HepG2 (cell line): ENCODE results near the gene PRODH. TPM values are rescaled to one million over a fixed set of nuclear protein-coding genes. Genes with fewer than 3 reads are reported as not detected.
"Not testable (repeated sequence)": the region's sequence is repeated elsewhere in the genome, so short reads cannot be mapped to it uniquely, and the experiment has no call there.

Experiments
- ATAC-seq: fragments of 200-7000 bp; cut with Tn5 transposase; 3 replicates; pipeline ENCODE4 v1.9.1; 2020; ENCODE audit warnings: mild to moderate bottlenecking, moderate library complexity
- BruUV-seq: library from RNA; stranded (reverse); fragments of 400-500 nt; replicated peaks from 2 replicates; lab custom pipeline; 2021; lab: Mats Ljungman, UMichigan
- CTCF ChIA-PET: fragments of 300-600 bp; formaldehyde crosslinking; extraction: SDS; loops from one replicate; lab custom pipeline; 2021; ENCODE audit warnings: low total read pairs, inconsistent platforms, low intra/inter-chr PET ratio; lab: Yijun Ruan, JAX
- POLR2A ChIA-PET: fragments of 350-600 bp; sonication (Branson Sonifier 250); formaldehyde crosslinking; loops from one replicate; lab custom pipeline; 2020; ENCODE audit warnings: antibody characterized with exemption, inconsistent platforms; lab: Yijun Ruan, JAX
- DNase-seq: peaks from one replicate; pipeline ENCODE4 v3.0.0-alpha.2; 2015; ENCODE audit warnings: low spot score
- FAIRE-seq: peaks from 3 replicates; lab custom pipeline; 2011; peaks lifted over from hg19 to GRCh38; lab: Jason Lieb, UNC
- H2AFZ ChIP-seq: one replicate; pipeline ENCODE4 v1.6.1; 2011; ENCODE audit warnings: low read length, inconsistent platforms
- H3K27ac ChIP-seq: fragments of 300-600 bp; 3 replicates; pipeline ENCODE4 v1.8.0; 2011; ENCODE audit warnings: mixed run types, mild to moderate bottlenecking, mixed read lengths, low read length, inconsistent platforms; ENCODE audit not compliant: insufficient read depth; ENCODE audit errors: extremely low read length
- H3K27me3 ChIP-seq, 2 experiments: fragments of 200-600 bp in 1 of 2; 2 replicates in 1 of 2; 3 replicates in 1 of 2; pipeline versions ENCODE4 v1.6.0 to v1.8.0; 2011; ENCODE audit warnings: low read length in 2 of 2, mild to moderate bottlenecking in 2 of 2, moderate library complexity in 2 of 2, inconsistent platforms in 1 of 2; ENCODE audit not compliant: insufficient read depth in 2 of 2, control insufficient read depth in 1 of 2
- H3K36me3 ChIP-seq, 2 experiments: fragments of 200-600 bp in 1 of 2; replicated peaks in 1 of 2; 2 replicates in 1 of 2; 3 replicates in 1 of 2; pipeline versions ENCODE4 v1.5.1 to v1.8.0; 2011; ENCODE audit warnings: low read length in 2 of 2, inconsistent platforms in 1 of 2; ENCODE audit not compliant: insufficient read depth in 2 of 2, control insufficient read depth in 1 of 2
- H3K4me1 ChIP-seq: 2 replicates; pipeline ENCODE4 v1.5.1; 2012; ENCODE audit warnings: low read length, inconsistent platforms; ENCODE audit not compliant: insufficient read depth
- H3K4me2 ChIP-seq: 2 replicates; pipeline ENCODE4 v1.6.0; 2011; ENCODE audit warnings: low read depth, low read length, inconsistent platforms
- H3K4me3 ChIP-seq, 3 experiments: fragments of 200-600 bp in 1 of 3; sonication (generic), shearing (Covaris generic) in 1 of 3; replicated peaks in 1 of 3; 2 replicates each; pipeline ENCODE4 v1.5.1; 2011 to 2016; ENCODE audit warnings: low read length in 3 of 3, inconsistent platforms in 2 of 3, low read depth in 2 of 3, mild to moderate bottlenecking in 2 of 3, control low read depth in 1 of 3, mixed read lengths in 1 of 3; ENCODE audit not compliant: insufficient read depth in 1 of 3
- H3K79me2 ChIP-seq: one replicate; pipeline ENCODE4 v1.6.1; 2011; ENCODE audit warnings: low read length, inconsistent platforms; ENCODE audit not compliant: insufficient read depth
- H3K9ac ChIP-seq: 2 replicates; pipeline ENCODE4 v1.6.0; 2011; ENCODE audit warnings: mild to moderate bottlenecking, low read depth, low read length, inconsistent platforms; ENCODE audit not compliant: insufficient read depth
- H3K9me3 ChIP-seq: 2 replicates; pipeline ENCODE4 v1.5.1; 2012; ENCODE audit warnings: mild to moderate bottlenecking, low read length
- H4K20me1 ChIP-seq: 2 replicates; pipeline ENCODE4 v1.6.0; 2011; ENCODE audit warnings: inconsistent platforms, mild to moderate bottlenecking, low read length, moderate library complexity; ENCODE audit not compliant: insufficient read depth
- WGBS: methylation state at CpG from one replicate; pipeline ENCODE4 v1.1.6; 2017; ENCODE audit warnings: low lambda C conversion rate; 5-methylcytosine and 5-hydroxymethylcytosine counted together
- in situ Hi-C: cut with HindIII; loops from 2 replicates; pipeline ENCODE4 v1.10.0; 2017; ENCODE audit warnings: low pct_unique_long_range_greater_than_20kb; ENCODE audit not compliant: extremely low pct_ligation_motif_present
- intact Hi-C: fragments of 100-400 bp; cut with micrococcal nuclease; formaldehyde crosslinking; loops from one replicate; pipeline ENCODE4 v1.10.0; 2022; ENCODE audit not compliant: unreplicated experiment
- polyA plus RNA-seq, 8 experiments: library from polyadenylated mRNA; depleted of rRNA in 3 of 8; stranded (reverse) in 7 of 8; unstranded in 1 of 8; fragments of >200 nt; fragmentation: Illumina TruSeq in 4 of 8; extraction: Trizol in 4 of 8; gene quantifications; 2 replicates each; pipeline versions ENCODE4 v1.2.1 to v1.2.3, GENCODE V29; 2011 to 2016; ENCODE audit warnings: low read depth in 4 of 8, missing spikeins in 1 of 8, mixed read lengths in 1 of 8; ENCODE audit not compliant: insufficient read depth in 1 of 8
- total RNA-seq, 5 experiments: library from RNA; depleted of rRNA; stranded (reverse); fragments of >200 nt; fragmentation: Illumina TruSeq; extraction: Trizol; gene quantifications; 2 replicates each; pipeline ENCODE4 v1.2.3, GENCODE V29; 2016; ENCODE audit warnings: low read depth in 1 of 5

Gene PRODH
- total and polyA plus RNA-seq, 2 of the 13 experiments (the other 11 are each of a cell fraction or from before 2014, with no cell fraction given) = 0.29 to 0.30 TPM

GRCh38 chr22:18960166-18960820 is 24.2 kb upstream of the PRODH start:
- not testable (repeated sequence) for H3K79me2 ChIP-seq, ATAC-seq
- in situ Hi-C loops = loop anchor here (25.0 kb wide), 2 partner anchors 1202 to 1327 kb away; partner anchors contain the start of gene CCDC188

GRCh38 chr22:18959741-18960140 is 23.6 kb upstream of the PRODH start:
- DNase-seq, H3K4me1 ChIP-seq, H3K79me2 ChIP-seq, CTCF ChIA-PET, H3K9ac ChIP-seq, H3K4me2 ChIP-seq, H3K27ac ChIP-seq, BruUV-seq, FAIRE-seq, H4K20me1 ChIP-seq, H2AFZ ChIP-seq, ATAC-seq, H3K36me3 ChIP-seq, H3K4me3 ChIP-seq, H3K9me3 ChIP-seq, intact Hi-C loops, POLR2A ChIA-PET: not testable (repeated sequence)
- peaks cover 4 to 16% of the 10 kb centered on the region in 2 experiments; a peak in 4 of 5 replicates for H3K27me3 ChIP-seq
- in situ Hi-C loops = loop anchor here (25.0 kb wide), 2 partner anchors 1203 to 1328 kb away; partner anchors contain the start of gene CCDC188
- whole genome bisulfite sequencing = 6% methylated on average over 3 of the region's 12 CpGs

More at GRCh38 chr22:18960166-18960820, 24.2 kb upstream of the PRODH start:
- H3K9ac ChIP-seq, H3K4me3 ChIP-seq, CTCF ChIA-PET, FAIRE-seq, H2AFZ ChIP-seq, H3K9me3 ChIP-seq, POLR2A ChIA-PET, DNase-seq, H4K20me1 ChIP-seq, H3K4me1 ChIP-seq, H3K4me2 ChIP-seq, H3K36me3 ChIP-seq, intact Hi-C loops, BruUV-seq, H3K27ac ChIP-seq: not testable (repeated sequence)
- H3K27me3 ChIP-seq = peaks cover 4 to 16% of the 10 kb centered on the region in 2 experiments; a peak in 4 of 5 replicates
- WGBS = 11% methylated on average over 3 of the region's 11 CpGs

GRCh38 chr22:18959266-18959665 is 23.2 kb upstream of the PRODH start:
- H3K4me2 ChIP-seq, H3K9me3 ChIP-seq, POLR2A ChIA-PET, ATAC-seq, H3K4me1 ChIP-seq, H3K79me2 ChIP-seq, intact Hi-C loops, H3K9ac ChIP-seq, H3K27ac ChIP-seq, H3K36me3 ChIP-seq, H4K20me1 ChIP-seq, H2AFZ ChIP-seq, FAIRE-seq, DNase-seq, BruUV-seq, H3K4me3 ChIP-seq, CTCF ChIA-PET: not testable (repeated sequence)
- in situ Hi-C loops = loop anchor here (25.0 kb wide), 2 partner anchors 1203 to 1328 kb away; partner anchors contain the start of gene CCDC188
- 31% methylated on average over 2 of the region's 6 CpGs for WGBS
- peaks cover 4 to 16% of the 10 kb centered on the region in 2 experiments; a peak in 4 of 5 replicates for H3K27me3 ChIP-seq
